H1 (cell line): Measurements from ENCODE around the gene ZNF763. TPM values are rescaled to one million over a fixed set of nuclear protein-coding genes. Genes with fewer than 3 reads are reported as not detected.

Experiments used
- polyA plus RNA-seq, 7 experiments: library from polyadenylated mRNA; depleted of rRNA in 3 of 7; stranded (reverse) in 5 of 7; unstranded in 2 of 7; fragments of >200 nt in 5 of 7; fragments of 200-250 nt in 2 of 7; gene quantifications; 1 replicate in 5 of 7; 2 replicates in 1 of 7; 4 replicates in 1 of 7; pipeline versions ENCODE4 v1.2.1 to v1.2.3, GENCODE V29; 2011 to 2013; ENCODE audit warnings: missing spikeins in 2 of 7, mixed read lengths in 2 of 7
- total RNA-seq: library from RNA; stranded (reverse); fragmentation: NEBNext Ultra II Directional; extraction: Animal tissue kit (Norgen Biotek cat#: 25700); gene quantifications from 2 replicates; pipeline ENCODE4 v1.2.1, GENCODE V29; 2021
- TF ChIP-seq, protein P1 (sequence below): fragments of 300-600 bp; sonication (generic); IDR thresholded peaks from 2 replicates; pipeline ENCODE4 v1.7.1; 2012; ENCODE audit warnings: low read length, moderate library complexity, mild to moderate bottlenecking, inconsistent platforms; ENCODE audit not compliant: insufficient replicate concordance

Gene ZNF763
- total and polyA plus RNA-seq, 2 of the 8 experiments (the other 6 are each of a cell fraction or from before 2014, with no cell fraction given) = 0.39 to 1.7 TPM

DNA sequence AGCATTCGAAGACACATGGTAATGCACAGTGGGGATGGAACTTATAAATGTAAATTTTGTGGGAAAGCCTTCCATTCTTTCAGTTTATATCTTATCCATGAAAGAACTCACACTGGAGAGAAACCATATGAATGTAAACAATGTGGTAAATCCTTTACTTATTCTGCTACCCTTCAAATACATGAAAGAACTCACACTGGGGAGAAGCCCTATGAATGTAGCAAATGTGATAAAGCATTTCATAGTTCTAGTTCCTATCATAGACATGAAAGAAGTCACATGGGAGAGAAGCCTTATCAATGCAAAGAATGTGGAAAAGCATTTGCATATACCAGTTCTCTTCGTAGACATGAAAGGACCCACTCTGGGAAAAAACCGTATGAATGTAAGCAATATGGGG lies 16.2 kb upstream of the ZNF763 start (continued):
- TF ChIP-seq, protein P1, sequence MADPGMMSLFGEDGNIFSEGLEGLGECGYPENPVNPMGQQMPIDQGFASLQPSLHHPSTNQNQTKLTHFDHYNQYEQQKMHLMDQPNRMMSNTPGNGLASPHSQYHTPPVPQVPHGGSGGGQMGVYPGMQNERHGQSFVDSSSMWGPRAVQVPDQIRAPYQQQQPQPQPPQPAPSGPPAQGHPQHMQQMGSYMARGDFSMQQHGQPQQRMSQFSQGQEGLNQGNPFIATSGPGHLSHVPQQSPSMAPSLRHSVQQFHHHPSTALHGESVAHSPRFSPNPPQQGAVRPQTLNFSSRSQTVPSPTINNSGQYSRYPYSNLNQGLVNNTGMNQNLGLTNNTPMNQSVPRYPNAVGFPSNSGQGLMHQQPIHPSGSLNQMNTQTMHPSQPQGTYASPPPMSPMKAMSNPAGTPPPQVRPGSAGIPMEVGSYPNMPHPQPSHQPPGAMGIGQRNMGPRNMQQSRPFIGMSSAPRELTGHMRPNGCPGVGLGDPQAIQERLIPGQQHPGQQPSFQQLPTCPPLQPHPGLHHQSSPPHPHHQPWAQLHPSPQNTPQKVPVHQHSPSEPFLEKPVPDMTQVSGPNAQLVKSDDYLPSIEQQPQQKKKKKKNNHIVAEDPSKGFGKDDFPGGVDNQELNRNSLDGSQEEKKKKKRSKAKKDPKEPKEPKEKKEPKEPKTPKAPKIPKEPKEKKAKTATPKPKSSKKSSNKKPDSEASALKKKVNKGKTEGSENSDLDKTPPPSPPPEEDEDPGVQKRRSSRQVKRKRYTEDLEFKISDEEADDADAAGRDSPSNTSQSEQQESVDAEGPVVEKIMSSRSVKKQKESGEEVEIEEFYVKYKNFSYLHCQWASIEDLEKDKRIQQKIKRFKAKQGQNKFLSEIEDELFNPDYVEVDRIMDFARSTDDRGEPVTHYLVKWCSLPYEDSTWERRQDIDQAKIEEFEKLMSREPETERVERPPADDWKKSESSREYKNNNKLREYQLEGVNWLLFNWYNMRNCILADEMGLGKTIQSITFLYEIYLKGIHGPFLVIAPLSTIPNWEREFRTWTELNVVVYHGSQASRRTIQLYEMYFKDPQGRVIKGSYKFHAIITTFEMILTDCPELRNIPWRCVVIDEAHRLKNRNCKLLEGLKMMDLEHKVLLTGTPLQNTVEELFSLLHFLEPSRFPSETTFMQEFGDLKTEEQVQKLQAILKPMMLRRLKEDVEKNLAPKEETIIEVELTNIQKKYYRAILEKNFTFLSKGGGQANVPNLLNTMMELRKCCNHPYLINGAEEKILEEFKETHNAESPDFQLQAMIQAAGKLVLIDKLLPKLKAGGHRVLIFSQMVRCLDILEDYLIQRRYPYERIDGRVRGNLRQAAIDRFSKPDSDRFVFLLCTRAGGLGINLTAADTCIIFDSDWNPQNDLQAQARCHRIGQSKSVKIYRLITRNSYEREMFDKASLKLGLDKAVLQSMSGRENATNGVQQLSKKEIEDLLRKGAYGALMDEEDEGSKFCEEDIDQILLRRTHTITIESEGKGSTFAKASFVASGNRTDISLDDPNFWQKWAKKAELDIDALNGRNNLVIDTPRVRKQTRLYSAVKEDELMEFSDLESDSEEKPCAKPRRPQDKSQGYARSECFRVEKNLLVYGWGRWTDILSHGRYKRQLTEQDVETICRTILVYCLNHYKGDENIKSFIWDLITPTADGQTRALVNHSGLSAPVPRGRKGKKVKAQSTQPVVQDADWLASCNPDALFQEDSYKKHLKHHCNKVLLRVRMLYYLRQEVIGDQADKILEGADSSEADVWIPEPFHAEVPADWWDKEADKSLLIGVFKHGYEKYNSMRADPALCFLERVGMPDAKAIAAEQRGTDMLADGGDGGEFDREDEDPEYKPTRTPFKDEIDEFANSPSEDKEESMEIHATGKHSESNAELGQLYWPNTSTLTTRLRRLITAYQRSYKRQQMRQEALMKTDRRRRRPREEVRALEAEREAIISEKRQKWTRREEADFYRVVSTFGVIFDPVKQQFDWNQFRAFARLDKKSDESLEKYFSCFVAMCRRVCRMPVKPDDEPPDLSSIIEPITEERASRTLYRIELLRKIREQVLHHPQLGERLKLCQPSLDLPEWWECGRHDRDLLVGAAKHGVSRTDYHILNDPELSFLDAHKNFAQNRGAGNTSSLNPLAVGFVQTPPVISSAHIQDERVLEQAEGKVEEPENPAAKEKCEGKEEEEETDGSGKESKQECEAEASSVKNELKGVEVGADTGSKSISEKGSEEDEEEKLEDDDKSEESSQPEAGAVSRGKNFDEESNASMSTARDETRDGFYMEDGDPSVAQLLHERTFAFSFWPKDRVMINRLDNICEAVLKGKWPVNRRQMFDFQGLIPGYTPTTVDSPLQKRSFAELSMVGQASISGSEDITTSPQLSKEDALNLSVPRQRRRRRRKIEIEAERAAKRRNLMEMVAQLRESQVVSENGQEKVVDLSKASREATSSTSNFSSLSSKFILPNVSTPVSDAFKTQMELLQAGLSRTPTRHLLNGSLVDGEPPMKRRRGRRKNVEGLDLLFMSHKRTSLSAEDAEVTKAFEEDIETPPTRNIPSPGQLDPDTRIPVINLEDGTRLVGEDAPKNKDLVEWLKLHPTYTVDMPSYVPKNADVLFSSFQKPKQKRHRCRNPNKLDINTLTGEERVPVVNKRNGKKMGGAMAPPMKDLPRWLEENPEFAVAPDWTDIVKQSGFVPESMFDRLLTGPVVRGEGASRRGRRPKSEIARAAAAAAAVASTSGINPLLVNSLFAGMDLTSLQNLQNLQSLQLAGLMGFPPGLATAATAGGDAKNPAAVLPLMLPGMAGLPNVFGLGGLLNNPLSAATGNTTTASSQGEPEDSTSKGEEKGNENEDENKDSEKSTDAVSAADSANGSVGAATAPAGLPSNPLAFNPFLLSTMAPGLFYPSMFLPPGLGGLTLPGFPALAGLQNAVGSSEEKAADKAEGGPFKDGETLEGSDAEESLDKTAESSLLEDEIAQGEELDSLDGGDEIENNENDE = no peak
